HG03442 (cell line): ENCODE data around the gene BAZ2B.

ENCODE experiments used
- ATAC-seq: cut with Tn5 transposase; IDR thresholded peaks from one replicate; pipeline ENCODE4 v1.9.1; 2021; ENCODE audit warnings: mild to moderate bottlenecking, moderate library complexity; ENCODE audit not compliant: unreplicated experiment

The BAZ2B gene

DNA sequence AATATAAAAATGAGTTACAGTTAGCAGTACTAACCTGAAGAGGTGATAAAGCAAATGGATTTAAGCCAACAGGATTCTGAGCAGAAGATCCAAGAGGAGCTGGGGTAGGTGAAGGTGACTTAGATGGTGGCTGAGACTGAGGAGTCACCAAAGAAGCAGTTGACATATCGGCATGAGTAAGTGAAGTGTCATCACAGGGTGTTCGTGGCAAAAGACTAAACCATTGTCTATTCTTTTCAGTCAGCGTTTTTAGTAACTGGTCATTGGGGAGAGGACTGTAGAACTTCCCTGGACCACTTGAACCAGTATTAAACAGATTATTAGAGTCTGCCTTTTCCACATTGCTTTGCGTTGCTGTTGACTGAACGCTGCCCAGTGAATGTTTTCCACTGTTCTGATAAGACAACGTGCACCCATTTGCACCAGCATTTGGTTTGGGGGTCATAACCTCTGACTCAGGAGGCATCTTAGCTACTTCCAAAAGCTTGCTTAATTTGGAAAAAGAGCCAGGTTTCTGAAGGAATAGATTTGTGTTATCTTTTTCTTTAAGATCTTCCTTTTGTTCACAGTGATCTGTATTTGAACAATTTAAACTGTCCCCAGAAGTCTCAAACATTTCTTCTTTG, 266.6 kb downstream of the BAZ2B start:
- no peak for ATAC-seq

DNA sequence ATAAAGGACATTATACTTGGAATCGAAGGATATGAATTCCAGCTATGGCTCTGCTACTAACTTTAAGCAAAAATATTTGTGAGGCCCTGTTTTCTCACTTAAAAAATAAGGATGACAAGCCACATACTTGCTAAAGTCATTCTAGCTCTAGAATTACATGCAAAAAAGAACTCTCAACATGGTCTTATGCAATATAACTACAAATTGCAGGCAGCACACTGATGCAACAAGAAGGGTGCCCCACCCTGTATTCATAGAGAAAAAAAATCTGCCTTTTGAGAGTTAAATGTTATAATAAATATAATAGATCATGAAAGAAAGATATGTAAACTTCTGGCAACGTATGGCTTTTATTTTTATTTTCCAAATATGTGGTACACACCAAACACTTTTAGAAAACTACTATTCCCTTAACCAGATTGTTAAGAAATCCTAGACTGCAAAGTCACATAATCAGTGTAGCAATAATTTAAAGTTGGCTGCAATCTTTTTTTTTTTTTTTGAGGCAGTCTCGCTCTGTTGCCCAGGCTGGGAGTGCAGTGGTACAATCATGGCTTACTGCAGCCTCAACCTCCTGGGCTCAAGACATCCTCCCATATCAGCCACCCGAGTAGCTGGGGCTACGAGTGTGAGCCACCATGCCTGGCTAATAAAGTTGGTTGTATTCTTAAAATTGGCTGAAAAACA, 289.6 kb downstream of the BAZ2B start:
- no peak for ATAC-seq

DNA sequence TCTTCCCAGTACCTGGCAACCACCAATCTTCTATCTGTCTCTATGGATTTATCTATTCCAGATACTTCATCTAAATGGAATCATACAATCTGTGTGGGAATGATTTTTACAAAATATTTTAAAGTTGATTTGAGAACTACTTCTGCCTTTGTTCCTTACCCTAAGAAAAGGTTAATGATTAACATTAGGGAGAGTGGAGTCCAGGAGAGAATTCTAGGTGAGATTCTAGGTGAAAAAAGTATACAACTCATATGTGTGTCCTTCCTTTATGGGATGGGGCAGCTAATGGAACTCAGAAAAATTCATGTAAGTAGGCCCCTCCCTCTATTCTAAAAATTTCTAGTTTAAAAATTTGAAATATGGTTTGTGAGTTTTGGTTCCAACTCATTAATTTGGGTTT, 293.9 kb downstream of the BAZ2B start:
- ATAC-seq, result no peak

DNA sequence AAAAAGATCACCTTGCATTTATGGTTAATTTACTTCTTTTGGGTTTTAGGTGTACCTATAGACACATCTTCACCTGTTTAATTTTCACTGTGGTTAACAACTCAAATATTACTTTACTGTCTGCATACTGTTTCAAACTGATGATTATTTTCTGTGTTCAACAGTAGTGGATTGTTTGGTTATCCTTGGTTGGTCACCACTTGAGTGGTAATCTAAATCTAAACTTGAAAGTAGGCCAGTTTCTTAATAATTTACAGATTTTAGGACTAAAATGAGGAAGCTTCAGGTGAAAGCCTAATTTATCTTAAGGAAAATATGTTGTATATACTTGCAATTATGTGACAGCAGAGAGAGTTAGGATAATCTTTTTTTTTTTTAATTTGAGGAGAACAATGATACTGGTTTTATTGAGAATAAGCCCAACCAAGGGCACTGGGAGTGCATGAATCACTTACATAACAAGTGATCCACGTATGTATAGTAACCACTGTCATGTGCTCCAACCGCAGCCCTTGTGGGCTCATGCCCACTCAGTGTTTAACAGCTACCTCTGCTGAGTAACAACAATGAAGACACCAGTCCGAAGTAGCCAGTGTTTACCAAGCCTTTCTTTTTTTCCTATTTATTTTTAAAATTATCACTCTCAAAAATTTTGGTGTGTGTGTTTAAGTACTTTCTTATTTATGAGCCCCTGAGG, 298.8 kb downstream of the BAZ2B start:
- no peak for ATAC-seq

DNA sequence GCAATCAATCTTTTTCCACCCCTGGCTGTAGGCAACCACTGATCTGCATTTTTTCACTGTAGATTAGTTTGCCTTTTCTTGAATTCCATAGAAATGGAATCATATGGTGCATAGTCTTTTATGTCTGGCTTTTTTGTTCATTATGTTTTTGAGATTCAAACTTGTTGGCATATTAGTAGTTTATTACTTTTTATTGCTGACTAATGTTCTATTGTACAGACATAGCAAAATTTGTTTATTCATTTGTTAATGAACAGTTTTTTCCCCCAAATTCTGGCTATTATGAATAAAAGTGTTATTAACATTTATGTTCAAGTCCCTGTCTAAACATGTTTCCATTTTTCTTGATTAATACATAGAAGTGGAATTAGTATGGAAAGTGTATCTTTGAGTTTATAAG, 308.4 kb downstream of the BAZ2B start:
- no peak for ATAC-seq

DNA sequence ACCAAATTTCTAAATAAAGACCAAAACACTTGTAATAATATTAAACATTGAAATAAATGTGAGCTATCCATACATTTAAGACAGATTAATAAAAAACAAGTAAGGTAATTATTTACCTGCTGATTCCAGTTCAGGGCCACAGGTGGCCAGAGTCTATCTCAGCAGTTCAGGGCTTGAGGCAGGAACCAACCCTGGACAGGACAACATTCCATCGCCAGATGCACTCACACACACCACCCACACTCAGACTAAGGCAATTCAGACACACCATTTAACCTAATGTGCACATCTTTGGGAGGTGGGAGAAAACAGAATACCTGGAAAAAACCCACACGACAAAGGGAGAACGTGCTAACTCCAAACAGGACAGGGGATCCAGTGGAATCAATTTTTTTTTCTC, 315.8 kb downstream of the BAZ2B start:
- no peak for ATAC-seq

DNA sequence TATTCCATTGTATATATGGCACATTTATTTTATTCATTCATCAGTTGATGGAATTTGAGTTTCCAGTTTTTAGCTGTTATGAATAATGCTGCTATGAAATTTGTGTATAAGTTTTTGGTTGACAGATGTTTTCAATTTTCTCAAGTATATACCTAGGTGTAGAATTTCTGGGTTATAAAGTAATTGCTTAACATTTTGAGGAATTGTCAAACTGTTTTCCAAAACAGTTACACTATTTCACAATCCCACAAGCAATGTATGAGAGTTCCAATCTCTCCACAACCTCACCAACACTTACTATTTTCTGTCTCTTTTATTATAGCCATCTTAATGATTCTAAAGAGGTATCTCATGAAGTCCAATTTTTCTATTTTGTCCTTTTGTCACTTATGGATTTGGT, 317.4 kb downstream of the BAZ2B start:
- ATAC-seq, result no peak

DNA sequence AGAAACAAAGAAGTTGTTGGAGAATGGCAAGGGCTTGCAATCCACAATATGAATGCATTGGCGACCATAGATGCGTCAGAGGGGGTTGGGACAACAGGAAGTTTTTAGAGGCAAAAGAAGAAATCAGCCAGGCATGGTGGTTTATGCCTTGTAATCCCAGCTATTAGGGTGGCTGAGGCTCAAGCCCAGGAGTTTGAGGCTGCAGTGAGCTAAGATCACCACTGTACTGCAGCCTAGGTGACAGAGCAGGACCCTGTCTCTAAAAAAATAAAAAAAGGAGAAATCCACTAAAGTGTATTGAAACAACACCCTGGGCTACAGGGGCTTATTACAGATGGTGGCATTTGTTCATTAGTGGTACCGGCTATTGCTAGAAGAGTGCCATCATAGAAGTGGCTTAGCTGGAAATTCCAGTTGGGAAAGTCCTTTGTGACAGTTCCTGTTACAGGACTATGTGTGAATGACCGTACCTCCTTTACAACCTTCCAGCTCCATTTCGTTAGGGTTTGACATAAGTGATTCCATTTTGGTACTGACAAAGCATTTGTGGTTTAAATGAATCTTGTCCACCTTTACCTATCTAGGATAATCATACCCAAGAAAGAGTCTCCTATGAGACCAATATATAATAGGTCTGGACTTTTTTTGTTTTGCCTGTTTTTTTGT, 319.2 kb downstream of the BAZ2B start:
- ATAC-seq, result no peak

DNA sequence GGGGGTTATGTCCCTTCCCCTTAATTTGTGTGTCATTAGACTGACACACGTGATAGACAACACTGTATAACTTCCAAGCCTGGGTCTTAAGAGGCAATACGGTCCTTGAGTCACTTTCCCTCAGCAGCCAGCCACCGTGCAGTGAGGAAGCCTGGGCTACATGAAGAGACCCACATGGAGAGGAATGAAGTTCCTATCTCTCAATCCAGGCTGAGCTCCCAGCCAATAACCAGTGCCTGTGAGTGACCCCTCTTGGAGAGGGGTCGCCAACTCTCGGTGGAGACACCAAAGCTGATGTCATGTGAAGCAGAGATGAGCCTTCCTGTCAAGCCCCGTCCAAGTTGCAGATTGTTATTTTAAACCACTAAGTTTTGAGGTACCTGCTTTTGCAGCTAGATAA, 324.2 kb downstream of the BAZ2B start:
- ATAC-seq, result no peak

DNA sequence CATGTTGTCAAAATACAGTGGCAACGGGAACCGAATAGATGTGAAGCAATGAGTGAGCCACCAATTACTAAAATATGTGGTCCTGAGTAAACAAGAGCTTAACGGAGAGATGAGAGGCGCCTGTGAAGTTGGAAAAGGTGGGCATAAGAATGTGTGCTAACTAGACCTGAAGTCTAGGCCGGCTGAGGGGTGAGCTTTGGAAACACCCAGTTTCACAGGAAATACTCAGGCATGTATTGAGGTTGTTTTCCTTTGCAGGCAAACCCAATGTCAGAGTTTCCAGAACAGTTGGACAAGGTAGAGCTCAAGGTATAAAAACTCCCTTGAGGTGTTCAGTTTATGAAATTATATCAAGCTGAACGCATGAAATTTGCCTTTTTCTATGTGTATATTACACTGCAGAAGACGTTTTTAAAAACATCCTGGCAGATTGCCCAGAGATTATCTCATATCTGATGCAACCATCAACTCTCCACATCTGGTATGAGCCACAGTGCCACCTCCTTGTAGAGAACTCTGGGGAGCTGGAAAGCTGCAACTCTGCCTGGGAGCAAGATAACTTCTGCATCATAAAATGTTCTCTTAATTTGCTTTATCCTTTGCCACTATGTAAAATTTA, 325.9 kb downstream of the BAZ2B start:
- ATAC-seq, result no peak

DNA sequence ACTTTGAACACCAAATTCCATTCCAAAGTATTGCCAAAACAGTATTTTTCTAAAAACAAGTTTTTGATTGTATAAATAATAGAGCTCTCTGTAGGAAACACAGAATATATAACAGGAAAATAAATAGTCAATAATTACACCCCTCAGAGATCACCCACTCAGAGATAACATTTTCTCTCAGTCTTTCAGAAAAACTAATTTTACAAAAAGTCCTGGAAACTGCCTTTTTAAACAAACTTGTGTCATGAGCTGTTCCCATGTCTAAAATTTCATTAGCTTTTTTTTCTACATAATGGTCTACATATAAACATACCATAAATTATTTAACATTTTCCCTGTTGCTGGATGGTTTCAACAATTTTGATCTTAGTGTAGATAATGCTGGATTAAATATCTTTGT, 328.6 kb downstream of the BAZ2B start:
- no peak for ATAC-seq

DNA sequence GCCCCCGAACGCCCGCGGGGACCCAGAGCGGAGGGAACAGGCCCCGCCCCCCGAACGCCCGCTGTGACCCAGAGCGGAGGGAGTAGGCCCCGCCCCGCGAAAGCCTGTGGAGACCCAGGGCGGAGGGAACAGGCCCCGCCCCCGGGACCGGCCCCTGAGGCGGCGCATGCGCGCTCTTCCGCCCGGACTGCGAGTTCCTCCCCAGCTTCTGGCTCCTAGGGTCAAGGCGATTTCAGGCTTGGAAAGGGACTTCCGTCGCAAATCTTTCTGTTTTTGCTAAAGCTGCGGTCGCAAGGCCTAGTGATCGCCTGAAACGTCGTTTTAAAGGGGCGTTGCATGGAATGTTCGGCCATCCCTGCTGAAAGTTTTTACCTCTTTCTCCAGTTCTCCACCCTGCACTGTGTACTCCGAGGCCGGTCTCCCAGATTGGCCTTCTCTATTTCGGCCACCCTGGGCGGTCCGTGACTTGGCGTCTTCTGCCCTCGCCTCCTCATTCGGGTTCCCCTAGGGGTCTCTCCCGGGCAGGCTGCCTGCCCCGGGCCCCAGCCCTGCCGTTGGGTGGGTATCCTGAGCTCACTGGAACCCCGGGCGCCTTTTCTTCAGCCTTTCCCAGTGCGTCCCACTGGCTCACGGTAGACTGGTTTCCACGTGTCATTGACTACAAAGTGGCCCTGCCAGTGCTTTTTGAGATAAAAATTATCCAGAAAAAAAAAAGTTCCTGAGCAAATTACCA, 329.5 kb downstream of the BAZ2B start:
- ATAC-seq, result peak; percentile 89

DNA sequence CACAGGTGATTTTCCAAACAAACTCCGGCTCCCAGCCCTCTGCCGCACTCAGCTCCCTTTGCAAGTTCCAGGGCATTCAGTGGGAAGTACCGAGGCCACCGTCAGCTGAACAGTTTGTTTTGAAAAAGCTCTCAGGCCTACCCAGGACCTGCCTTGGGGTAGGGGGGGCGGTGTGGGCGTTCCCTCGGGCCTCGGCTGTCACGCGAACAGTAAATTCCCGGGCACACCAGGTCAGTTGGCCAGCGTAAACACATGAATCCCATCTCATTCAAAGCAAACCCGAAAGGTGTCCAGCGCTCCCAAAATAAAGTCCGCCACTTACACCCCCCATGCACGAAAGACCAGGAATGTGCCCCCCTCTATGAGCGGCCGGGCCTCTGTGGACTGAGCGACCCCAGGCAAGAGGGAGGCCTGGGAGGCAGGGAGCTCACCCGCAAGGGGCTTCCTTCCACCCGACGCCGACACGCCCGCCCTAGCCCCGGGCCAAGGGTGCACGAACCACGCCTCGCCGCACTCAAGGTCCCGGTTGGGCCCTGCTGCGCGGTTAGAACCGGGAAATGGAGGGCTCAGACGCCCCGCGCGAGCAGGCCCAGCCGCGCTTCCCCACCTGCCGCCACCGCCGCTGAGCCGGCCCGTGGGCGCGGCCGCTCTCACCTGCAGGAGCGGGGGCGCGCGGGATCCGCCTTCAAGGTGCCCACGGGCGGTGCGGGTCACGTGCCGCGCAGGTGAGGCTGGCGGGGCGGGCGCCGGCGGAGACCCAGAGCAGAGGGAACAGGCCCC, 330.2 kb downstream of the BAZ2B start, which contains the start of gene WDSUB1:
TSS of gene WDSUB1 (minus strand) at position 775 of the 780 bp plus-strand sequence. CDS start 3,634 bp downstream, outside the sequence.
- ATAC-seq, result peak; percentile 14

DNA sequence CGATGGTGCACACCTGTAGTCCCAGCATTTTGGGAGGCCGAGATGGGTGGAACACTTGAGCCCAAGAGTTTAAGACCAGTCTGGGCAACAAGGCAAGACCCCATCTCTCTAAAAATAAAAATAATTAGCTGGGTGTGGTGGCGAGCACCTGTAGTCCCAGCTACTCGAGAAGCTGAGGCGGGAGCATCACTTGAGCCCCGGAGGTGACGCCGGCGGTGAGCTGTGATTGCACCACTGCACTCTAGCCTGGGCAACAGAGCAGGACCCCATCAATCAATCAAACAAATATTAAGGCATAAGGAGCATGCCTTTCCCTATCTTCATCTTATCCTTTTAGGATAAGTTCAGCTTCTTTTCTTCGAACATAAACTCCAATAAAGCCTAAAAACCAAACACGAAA, 330.9 kb downstream of the BAZ2B start:
- no peak for ATAC-seq

DNA sequence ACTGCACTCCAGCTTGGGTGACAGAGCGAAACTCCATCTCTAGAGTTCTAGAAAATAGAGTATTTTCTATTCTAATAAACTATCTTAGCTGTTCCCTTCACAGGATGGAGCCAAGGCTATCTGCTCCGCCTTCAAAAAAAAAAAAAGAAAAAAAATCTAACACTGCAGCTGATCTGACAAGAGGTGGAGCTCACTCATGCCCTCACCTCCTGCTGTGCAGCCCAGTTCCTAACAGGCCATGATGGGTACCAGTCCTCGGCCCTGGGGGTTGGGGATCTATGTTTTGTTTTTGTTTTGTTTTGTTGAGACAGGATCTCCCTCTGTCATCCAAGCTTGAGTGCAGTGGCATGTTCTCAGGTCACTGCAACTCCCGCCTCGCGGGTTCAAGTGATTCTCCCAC, 332.8 kb downstream of the BAZ2B start:
- no peak for ATAC-seq

DNA sequence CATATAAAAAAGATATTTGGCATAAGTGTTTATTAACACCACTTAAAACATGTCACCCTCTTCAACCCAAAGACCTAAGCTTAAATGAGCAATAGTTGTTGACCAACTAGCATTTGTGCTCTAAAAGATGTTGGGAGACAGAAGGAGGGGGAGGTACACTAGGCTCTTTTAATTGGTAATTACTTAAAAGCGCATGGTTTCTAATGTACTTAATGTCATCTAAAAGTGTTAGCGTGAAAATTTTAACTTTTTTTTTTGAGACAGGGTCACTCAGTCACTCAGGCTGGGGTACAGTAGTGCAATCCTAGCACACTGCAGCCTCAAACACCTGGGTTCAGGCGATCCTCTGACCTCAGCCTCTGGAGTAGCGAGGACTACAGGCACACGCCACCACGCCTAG, 335.3 kb downstream of the BAZ2B start:
- ATAC-seq, result no peak

DNA sequence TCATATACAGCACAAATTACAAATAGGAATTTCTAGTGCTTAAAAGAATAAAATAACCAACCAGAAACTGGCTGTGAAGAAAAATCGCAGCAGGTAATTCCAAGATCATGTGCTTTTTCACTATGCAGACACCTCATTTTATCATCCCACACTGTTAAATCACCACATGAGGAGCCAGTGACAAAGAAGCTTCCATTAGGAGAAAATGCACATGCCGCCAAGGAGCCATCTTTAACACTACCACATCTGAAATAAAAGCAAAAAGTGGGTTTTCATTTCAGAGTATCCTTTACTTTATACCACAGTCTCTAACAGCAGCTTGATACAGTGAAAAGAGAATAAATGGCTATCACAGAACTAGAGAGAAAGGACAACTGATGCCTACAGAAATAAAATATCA, 336.6 kb downstream of the BAZ2B start:
- no peak for ATAC-seq

DNA sequence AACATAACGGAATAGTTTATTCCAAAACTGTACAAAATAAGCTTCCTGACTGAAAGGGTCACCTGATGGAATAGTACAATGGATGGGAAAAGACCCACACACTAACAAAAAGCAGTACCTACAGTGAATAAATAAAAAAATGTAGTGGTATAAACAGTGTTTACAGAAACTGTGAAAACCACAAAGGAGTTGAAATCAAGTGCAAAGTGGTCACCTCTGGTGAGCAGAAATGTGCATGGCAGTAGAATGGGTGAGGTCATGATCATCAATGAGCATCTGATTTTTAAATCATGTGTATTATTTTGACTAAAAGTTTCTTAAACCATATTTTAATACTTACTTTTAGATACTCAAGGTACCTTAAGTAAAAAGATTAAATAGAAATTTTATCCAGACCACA, 341.2 kb downstream of the BAZ2B start:
- ATAC-seq, result peak; percentile 39

DNA sequence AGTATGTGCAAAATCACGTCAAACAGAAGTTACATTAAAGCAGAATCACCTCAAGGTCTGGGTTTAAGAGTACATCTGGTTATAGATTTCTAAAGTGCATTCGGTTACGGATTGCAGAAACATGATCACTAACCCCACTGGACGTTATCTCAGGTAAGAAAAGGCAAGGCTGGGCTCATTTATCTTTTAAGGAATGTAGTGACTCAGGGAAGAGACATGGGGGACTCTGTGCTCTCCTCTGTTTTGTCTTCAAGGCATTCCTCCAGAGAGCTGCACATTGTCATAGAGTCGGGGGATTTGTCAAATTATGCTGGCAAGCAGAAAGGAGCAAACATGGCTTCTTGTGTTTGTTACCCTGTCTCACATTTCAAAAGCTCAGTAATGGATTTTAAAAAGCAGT, 344.2 kb downstream of the BAZ2B start:
- ATAC-seq, result no peak
